Muscle of leg (tissue), 11 donors: ENCODE results near the gene KIF26B. TPM values are rescaled to one million over a fixed set of nuclear protein-coding genes. Genes with fewer than 3 reads are reported as not detected.

ENCODE experiments used
- DNase-seq: peaks from one replicate; pipeline ENCODE4 v3.0.0; 2013
- H3K27ac ChIP-seq: one replicate; pipeline ENCODE4 v1.5.1; 2013; ENCODE audit warnings: mild to moderate bottlenecking, low read length, control low read depth
- H3K27me3 ChIP-seq: one replicate; pipeline ENCODE4 v1.6.1; 2013; ENCODE audit warnings: low read length; ENCODE audit not compliant: control insufficient read depth, insufficient read depth
- H3K36me3 ChIP-seq: one replicate; pipeline ENCODE4 v1.6.1; 2013; ENCODE audit warnings: low read length; ENCODE audit not compliant: control insufficient read depth, insufficient read depth
- H3K4me1 ChIP-seq: one replicate; pipeline ENCODE4 v1.6.1; 2013; ENCODE audit warnings: low read length; ENCODE audit not compliant: control insufficient read depth, insufficient read depth
- H3K4me3 ChIP-seq: one replicate; pipeline ENCODE4 v1.5.1; 2013; ENCODE audit warnings: low read length, control low read depth
- H3K9me3 ChIP-seq: replicated peaks from 2 replicates; pipeline ENCODE4 v1.6.1; 2013; ENCODE audit warnings: low read depth, low read length; ENCODE audit not compliant: control insufficient read depth
- WGBS: methylation state at CpG from one replicate; pipeline ENCODE4 v1.1.5; 2013; ENCODE audit warnings: missing lambda C conversion rate; ENCODE audit not compliant: insufficient coverage; 5-methylcytosine and 5-hydroxymethylcytosine counted together
- polyA plus RNA-seq, 8 donors: library from polyadenylated mRNA; unstranded; fragments of 120-200 nt; gene quantifications; one replicate each; pipeline versions ENCODE4 v1.2.1 to v1.2.3, GENCODE V29; 2013; ENCODE audit warnings: inconsistent platforms in 1 of 8, low replicate concordance in 1 of 8; ENCODE audit not compliant: insufficient read length in 8 of 8, insufficient read depth in 1 of 8
- total RNA-seq: library from RNA; stranded (reverse); fragments of 120-200 nt; gene quantifications from one replicate; pipeline ENCODE4 v1.2.4, GENCODE V29; 2013

KIF26B gene
- total and polyA plus RNA-seq, 9 donors: 0.89 to 2.4 (median 1.0) TPM

DNA sequence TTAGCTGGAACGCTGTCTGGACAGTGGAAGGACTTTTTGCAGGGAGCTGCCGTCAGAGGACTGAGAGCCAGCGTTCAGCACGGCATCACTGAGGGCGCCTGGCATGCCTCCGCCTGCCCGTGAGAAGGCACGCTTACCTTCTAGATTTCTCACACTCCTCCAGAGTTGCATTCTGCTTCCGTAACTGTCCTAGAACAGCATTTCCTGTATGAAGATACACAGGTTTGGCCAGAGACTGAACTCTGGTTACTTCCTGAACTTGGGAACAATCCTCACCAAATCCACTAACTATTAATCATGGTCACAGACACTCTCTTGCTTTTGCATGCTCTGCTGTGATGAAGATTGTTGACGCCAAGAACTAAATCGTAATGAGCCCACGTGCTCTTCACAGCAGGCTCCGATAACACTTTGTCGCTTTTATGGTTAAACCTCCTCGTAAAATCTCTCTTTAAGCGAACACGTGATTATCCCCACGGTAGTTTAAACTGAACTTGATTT, 93.5 kb downstream of the KIF26B start:
- Histone ChIP-seq H3K27me3 (peaks cover 2% of the 10 kb centered on the region), H3K27ac (no peak overlapping the region), H3K4me3 (no peak overlapping the region), H3K4me1 (no peaks in the 10 kb centered on the region), H3K36me3 (no peaks in the 10 kb centered on the region), H3K9me3 (no peaks in the 10 kb centered on the region)
- WGBS: 49% methylated on average over 11 of the region's 18 CpGs
- DNase-seq: no peak

DNA sequence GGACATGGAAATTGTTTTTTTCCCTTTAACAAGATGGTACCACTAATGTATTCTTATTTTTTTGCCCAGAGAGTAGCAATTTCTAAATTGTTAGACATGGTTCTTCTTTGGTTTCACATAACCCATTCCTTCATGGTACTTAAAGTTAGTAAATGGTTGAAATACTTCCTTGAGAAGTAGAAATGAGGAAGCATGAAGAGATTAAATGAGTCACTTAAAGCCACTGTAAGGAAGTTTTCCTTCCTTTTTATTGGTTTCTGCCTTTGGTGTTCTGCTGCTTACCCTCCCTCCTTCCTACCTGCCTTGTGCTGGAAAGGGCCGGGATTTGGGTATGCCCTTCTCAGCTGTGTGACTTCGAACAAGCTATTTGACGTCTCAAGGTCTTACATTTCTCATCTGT, 101.0 kb downstream of the KIF26B start:
- H3K9me3 ChIP-seq: no peaks in the 10 kb centered on the region
- H3K4me3 ChIP-seq: no peak overlapping the region
- no peak overlapping the region for H3K27ac ChIP-seq
- no peaks in the 10 kb centered on the region for H3K4me1 ChIP-seq
- no peak for DNase-seq
- H3K27me3 ChIP-seq: peaks cover 3% of the 10 kb centered on the region
- no peaks in the 10 kb centered on the region for H3K36me3 ChIP-seq
- WGBS: 85% methylated on average over 3 of the region's 3 CpGs

DNA sequence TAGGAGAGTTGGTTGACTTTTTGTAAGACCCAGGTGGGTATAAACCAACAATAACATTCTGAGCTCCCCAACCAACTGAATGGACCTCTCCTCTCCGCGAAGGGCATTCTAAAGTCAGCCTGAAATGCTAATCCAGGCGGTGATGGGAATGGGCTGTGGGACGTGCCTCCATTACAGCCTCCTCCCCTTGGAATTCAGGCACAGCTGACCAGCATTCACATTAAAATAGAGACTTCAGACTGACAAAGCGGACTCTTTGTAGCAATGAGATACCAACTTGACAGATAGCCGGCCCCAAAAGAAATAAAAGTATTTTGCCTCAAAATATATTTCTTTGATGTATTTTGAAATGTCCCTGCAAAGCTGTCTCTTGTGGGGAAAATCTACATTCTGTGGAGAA, 101.7 kb downstream of the KIF26B start:
- H3K27me3 ChIP-seq: peaks cover 3% of the 10 kb centered on the region

DNA sequence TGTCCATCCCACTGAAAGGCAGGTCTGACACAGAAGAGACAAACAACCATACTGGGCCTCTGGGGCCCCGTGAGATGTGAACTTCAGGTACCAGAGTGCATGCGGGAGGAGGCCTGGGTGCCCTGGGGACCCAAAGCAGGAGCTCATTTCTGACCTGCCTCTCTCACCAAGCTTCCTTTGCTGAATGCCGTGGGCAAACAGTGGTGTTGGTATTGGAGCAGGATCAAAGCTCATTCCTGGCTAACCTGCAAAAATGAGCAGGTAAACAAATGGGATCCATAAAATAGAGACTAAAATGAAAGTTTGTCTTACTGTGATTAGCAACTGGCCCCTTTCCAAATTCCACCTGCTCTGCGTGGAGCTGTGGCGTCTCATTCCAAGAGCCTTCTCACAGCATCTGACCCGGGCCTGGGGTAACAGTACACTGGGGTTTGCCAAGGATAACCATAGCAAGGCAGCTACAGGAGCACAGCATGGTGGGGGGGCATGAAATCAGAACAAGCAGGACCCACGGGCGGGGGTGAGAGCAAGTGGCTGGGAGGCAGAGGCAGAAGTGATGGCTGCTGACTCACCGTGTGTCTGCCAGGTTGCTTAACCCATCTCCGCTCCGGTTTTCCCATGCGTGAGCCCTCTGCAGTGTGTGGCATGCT, 103.6 kb downstream of the KIF26B start:
- 80% methylated on average over 10 of the region's 12 CpGs for WGBS
- Histone ChIP-seq H3K9me3 (no peaks in the 10 kb centered on the region), H3K4me1 (peaks cover 5% of the 10 kb centered on the region), H3K27ac (no peak overlapping the region), H3K36me3 (no peaks in the 10 kb centered on the region), H3K4me3 (no peak overlapping the region), H3K27me3 (peaks cover 6% of the 10 kb centered on the region)
- no peak for DNase-seq

More for the DNA sequence above, 101.7 kb downstream of the KIF26B start:
- no CpG with 5 or more reads among the region's 6 CpGs for WGBS
- no peaks in the 10 kb centered on the region for H3K36me3 ChIP-seq
- H3K9me3 ChIP-seq: no peaks in the 10 kb centered on the region
- no peak for DNase-seq
- no peak overlapping the region for H3K27ac ChIP-seq
- H3K4me3 ChIP-seq: no peak overlapping the region
- no peaks in the 10 kb centered on the region for H3K4me1 ChIP-seq

DNA sequence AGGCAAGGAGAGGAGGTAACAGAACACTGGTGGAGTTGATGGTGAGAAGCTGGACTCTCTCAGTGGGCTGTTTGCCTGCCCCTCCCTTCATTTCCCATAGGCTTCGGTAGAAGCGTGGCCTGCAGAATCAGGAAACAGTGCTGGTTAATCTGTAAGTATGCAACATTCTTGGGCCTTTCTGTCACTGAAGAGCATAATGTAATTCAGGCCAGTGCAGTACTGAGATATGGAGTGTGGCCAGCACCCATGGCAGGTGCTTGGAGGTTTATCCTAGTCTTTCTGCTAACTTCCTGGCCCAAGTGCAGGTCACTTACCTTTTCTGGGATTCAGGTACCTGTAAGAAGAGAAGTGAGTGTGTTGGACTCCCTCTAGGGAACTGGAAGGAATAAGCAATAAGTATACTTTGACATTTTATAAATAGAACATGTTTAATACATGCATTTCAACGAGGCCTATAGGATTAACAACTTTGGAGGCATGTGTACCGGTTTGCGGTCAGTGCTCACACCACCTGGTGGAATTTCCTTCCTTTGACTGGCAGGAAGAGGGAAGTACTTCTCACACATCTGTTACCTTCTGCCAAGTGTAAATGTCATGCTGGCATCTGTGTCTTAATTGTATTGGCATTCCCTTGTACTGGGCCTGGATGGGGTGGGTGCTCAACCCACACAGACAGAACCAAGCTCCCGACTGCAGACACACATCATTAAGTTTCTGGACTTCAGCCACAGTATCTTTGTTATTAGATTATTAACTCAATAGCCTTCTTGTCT, 105.5 kb downstream of the KIF26B start:
- Histone ChIP-seq H3K9me3 (no peaks in the 10 kb centered on the region), H3K4me3 (no peak overlapping the region), H3K27me3 (peaks cover 8% of the 10 kb centered on the region), H3K4me1 (peaks cover 5% of the 10 kb centered on the region), H3K27ac (no peak overlapping the region), H3K36me3 (no peaks in the 10 kb centered on the region)
- DNase-seq: no peak
- 60% methylated on average over 1 of the region's 6 CpGs for WGBS

DNA sequence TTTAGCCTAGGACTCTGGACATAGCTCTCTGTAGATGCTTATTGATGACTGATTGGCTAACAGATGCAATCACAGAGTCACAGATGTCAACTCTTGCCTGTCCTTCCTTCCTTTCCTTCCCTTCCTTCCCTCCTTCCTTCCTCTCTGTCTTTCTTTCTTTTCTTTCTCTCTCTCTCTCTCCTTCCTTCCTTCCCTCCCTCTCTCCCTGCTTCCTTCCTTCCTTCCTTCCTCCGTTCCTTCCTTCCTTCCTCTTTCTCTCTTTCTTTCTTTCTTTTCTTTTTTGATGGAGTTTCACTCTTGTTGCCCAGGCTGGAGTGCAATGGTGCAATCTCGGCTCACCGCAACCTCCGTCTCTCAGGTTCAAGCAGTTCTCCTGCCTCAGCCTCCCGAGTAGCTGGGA, 106.1 kb downstream of the KIF26B start:
- Histone ChIP-seq H3K27ac (no peak overlapping the region), H3K9me3 (no peaks in the 10 kb centered on the region), H3K36me3 (no peaks in the 10 kb centered on the region), H3K27me3 (peaks cover 11% of the 10 kb centered on the region), H3K4me3 (no peak overlapping the region), H3K4me1 (peaks cover 5% of the 10 kb centered on the region)
- DNase-seq: no peak
- WGBS: no CpG with 5 or more reads among the region's 5 CpGs

DNA sequence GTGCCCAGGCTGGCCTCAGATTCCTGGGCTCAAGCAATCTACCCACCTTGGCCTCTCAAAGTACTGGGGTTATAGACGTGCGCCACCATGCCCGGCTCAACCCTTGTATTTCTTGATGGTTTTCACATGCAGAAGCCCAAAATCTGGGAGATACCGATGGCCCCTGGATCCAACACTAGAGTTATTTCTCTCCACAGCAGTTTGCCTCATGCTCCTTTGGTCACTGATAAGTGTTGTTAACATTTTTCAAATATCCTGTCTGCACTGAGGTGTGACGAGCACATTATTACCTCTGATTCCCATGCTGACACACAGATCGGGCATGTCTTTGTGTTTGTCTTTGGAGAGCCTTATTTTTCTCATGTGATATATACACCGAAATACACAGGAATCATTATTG, 107.0 kb downstream of the KIF26B start:
- Histone ChIP-seq H3K27ac (no peak overlapping the region), H3K4me3 (no peak overlapping the region), H3K4me1 (peaks cover 5% of the 10 kb centered on the region), H3K36me3 (no peaks in the 10 kb centered on the region), H3K27me3 (peaks cover 11% of the 10 kb centered on the region), H3K9me3 (no peaks in the 10 kb centered on the region)
- 91% methylated on average over 3 of the region's 7 CpGs for WGBS
- DNase-seq: no peak

DNA sequence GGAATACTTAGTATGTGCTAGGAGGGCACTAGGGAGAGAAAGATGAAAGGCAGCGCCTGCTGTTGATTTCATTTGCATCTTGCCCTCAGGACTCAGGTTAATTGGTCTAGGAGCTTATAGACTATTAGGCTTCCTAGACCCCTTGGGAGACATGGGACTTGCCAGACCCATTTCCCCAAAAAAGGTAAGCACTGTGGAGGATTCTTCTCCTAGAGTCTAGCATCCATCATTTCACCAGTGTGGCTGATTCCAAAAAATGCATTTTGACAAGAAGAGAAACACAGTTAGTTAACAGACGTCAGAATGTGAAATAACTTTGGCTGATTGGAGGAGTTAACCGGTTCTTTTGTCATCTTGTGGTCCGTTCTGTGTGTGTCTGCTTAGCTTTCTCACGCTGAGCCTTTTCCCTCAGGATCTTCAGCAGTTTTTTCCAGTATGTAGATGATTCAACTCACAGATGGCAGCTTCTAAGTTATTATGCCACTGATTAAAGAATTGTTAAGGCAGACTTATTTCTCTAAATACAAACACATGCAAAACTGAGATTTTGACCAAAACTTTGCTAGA, 108.8 kb downstream of the KIF26B start:
- H3K27me3 ChIP-seq: peaks cover 9% of the 10 kb centered on the region

DNA sequence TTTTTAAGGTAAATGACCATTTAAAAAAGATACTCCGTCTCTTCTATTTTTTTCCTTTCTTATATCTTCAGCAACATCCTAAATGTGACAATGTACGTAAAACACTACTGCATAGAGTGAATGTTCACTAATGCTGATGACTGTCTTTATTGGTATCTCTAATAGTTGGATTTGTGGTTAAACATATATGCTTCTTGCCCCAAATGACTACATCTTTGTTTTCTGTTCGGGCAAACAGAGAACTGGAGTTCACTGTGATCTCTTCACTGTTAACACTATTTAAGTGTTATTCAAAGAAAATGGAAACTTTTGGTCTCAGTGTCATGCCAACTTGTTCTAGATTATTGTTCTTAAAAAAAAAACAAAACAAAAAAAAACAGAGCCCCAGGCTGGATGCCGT, 109.4 kb downstream of the KIF26B start:
- peaks cover 5% of the 10 kb centered on the region for H3K4me1 ChIP-seq
- H3K36me3 ChIP-seq: no peaks in the 10 kb centered on the region
- H3K27me3 ChIP-seq: peaks cover 9% of the 10 kb centered on the region
- no peak overlapping the region for H3K27ac ChIP-seq
- WGBS: 57% methylated on average over 1 of the region's 4 CpGs
- H3K4me3 ChIP-seq: no peak overlapping the region
- DNase-seq: no peak
- no peaks in the 10 kb centered on the region for H3K9me3 ChIP-seq

More for the DNA sequence above, 108.8 kb downstream of the KIF26B start:
- Histone ChIP-seq H3K4me3 (no peak overlapping the region), H3K36me3 (no peaks in the 10 kb centered on the region), H3K9me3 (no peaks in the 10 kb centered on the region), H3K4me1 (peaks cover 5% of the 10 kb centered on the region), H3K27ac (no peak overlapping the region)
- 67% methylated on average over 1 of the region's 5 CpGs for WGBS
- DNase-seq: peak; percentile 59

DNA sequence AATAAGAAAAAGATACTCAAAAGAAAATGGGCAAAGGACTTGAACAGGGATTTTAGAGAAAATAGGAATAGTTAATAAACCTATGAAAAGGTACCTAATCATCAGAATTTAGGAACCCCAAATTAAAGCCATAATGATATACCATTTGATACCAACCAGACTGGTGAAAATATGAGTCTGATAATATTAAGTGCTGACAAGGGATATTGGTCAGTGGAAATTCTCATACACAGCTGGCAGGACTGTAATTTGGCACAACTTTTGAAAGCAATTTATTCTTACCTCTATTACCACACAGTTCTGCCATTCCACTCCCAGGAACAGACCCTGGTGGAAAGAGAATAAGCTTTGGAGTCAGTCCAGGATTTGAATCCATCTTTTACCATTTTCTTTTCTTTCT, 111.3 kb downstream of the KIF26B start:
- H3K27me3 ChIP-seq: peaks cover 7% of the 10 kb centered on the region
- no peak overlapping the region for H3K4me3 ChIP-seq
- peaks cover 5% of the 10 kb centered on the region for H3K4me1 ChIP-seq
- peaks cover 6% of the 10 kb centered on the region for H3K9me3 ChIP-seq
- H3K27ac ChIP-seq: no peak overlapping the region
- no peak for DNase-seq
- H3K36me3 ChIP-seq: no peaks in the 10 kb centered on the region
